CD4-positive, alpha-beta T cell treated with Interleukin-21 for 1 hour (primary cell): ENCODE data around the gene FRK.
"Not testable (repeated sequence)": the region's sequence is repeated elsewhere in the genome, so short reads cannot be mapped to it uniquely, and the experiment has no call there.

ENCODE experiments used
- DNase-seq: peaks from one replicate; pipeline ENCODE4 v3.0.0-alpha.2; 2020

The FRK gene

DNA sequence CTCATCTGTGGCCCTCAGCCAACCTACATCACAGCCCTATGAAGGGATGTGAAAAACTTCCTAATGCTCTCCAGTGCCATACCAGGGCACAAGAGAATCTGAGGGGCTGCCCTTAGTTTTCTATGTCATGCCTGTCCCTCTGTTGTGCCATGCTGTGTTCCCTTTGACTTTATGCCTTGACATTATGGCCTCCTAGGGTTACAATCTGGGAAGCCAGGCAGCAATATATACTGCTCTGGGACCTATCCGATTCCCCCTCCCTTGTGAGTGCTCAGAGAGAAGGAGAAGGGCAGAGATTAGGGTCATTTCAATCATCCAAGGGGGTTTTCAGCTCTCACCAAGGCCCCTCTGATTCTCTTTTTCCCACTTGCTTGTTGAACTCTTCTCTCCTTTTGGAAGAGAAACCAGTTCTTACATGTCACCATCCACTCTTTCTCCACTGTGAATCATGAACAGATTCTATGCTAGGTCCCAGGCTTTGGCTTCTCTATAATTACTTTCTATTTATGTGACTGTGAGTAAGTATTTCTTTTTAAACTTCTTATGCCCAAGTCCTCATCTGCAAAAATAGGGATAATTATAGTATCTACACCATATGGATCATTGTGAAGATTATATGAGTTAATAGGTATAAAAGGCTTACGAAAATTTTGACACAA, 14.2 kb upstream of the FRK start:
- DNase-seq, result no peak

DNA sequence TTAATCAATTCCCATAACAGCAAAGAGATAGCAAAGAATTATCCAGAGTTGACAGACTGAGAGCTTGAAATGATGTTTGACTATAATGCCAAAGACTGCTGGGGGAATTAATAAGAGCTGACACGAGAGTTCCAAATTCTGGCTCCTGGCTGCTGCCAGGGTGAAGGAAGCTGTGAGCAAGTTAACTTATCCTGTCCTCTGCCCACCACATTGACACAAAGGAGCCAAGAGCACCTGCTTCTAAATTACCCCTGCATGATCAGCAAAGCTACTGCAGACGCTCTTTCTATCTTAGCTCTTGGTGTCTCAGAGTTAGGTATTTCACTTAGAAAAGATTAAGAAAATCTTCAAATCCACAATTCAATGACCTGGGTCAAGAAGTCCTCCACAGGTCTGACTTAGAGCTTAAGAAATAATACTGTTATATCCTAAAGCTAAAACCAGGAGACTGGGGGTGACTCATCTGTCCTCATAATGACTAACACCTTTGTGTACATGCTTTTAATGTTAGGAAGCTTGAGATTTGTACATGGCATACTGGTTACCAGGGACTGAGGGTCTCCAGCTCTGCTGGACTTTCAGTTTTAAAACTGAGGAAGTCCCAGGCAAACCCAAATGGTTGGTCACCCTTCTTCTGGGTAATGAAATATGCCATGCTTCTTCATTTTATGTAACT, 13.2 kb upstream of the FRK start:
- no peak for DNase-seq

- no peak for DNase-seq
Observed at GRCh38 chr6:116072368-116072767, 11.7 kb upstream of the FRK start.

DNA sequence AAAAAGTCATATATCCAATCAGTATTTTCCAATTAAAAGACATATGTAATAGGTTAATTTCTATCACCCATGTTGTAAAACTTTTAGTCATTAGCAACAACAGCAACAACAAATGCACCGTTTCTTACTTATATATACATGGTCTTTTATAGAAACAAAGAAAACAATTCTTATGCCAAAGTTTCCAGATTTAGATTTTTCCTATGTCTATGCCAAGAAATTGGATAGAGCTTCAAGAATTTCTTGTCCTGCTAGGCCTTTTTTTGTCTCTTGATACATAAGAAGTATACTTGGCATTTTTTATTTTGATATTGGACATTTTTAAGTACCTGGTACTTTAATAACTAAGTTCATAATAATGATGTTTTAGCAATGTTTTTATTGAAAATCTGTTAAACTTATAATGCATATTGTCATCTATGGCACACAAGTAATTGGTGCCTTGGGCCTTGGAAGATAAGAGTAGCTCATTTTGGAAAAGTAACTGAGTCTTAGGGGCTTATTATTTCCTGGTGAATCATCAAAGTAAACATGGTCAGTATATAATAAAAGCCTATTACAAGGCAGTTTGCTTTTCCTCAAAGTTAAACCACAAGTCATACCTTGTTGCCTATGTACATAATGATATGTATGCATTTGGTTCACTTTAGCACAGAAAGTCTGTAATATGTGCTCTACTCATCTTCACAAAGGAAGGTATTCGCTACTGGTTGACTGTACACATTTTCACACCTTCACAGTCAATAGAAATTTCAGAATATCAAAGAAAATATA, 10.1 kb upstream of the FRK start:
- DNase-seq, result no peak

DNA sequence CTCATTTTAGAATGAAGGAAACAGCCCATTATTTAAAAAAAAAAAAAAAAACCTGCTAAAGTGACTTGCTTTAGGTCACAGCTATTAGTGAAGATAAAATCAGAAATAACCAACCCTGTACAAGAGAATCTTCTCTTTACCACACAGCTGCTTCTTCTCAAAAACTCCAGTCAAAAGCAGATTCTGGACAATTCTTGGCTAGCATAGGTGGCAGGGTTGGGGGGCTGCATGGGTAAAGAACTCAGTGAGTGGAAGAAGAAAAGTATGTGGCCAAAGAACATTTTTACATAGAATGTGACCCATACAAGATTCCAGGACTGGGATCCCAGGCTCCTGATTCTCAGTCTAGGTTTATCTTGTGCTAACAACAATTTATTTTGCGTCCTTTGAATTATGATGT, 9.4 kb upstream of the FRK start:
- DNase-seq, result no peak

DNA sequence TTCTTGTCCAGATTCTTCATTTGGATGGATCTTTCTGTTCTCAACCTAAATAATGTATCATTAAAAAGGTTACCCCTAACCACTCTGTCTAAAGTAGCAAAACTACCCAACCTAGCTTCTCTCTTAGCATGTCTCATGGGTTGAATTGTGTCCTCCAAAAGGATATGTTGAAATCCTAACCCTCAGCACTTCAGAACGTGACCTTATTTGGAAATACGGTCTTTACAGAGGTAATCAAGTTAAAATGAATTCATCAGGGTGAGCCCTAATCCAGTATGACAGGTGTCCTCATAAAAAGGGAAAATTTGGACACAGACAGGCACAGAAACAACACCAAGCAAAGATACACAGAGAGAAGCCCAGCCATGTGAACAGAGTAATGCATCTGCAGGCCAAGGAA, 6.1 kb upstream of the FRK start:
- DNase-seq, result no peak

DNA sequence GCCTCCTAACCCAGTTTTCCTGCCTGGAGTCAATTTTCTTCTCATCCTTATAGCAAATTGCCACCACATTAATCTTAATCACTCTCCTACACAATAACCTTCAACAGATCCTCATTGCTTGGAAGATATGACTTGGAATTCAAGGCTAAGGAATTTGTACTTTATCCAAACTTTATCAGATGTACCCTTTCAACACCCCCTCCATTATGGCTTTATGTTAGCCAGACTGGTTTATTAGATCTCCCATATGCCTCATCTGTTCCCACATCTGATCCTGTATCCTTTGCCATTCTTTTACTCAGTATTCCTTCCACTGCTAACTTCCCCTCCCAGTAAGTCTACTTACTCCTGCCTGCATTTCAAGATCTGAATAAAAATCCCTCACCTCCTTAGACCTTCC, 4.0 kb upstream of the FRK start:
- no peak for DNase-seq

- DNase-seq, result no peak
Observed at GRCh38 chr6:116062496-116062895, 1.8 kb upstream of the FRK start.

- DNase-seq, result no peak
Observed at GRCh38 chr6:116059713-116060571, 749 bp downstream of the FRK start.

- no peak for DNase-seq
Observed at GRCh38 chr6:116057766-116058165, 2.9 kb downstream of the FRK start.

GRCh38 chr6:116055513-116055912, 5.2 kb downstream of the FRK start:
- no peak for DNase-seq

DNA sequence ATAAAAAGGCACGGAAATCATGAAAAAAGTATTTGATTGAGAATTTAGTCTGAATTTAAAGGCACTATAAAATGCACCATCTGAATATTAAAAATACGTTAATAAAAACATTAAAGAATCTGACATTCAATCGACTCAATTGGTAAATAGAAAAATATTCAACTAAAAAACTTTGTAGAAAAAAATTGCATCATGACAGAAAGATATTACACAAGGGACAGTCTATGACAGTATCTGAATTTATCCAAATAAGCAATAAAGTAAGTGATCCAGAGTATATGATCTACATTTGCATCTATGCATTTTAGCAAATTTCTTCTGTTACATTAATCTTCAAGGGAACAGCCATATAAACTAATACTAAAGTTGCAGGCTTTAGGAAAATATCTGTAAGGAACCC, 9.4 kb downstream of the FRK start:
- no peak for DNase-seq

DNA sequence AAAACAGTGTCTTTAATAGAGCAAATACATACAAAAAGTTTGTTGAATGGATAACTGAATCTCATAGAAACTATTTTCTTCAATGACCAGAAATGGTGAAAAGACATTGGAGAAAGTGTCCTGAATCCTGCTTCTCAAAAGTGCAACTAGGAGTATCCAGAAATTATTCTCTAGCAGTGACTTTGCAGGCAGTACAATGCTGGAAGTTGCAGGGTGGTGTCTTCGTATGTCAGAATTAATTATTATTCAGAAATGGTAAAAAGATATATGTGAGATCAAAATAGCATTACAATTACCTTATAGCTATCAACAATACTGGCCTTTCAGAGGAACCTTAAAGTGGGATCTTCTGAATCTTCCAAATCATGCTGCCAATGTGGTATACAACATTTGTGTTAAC, 10.0 kb downstream of the FRK start:
- no peak for DNase-seq

- DNase-seq, result no peak
Observed at GRCh38 chr6:116049321-116049720, 11.4 kb downstream of the FRK start.

DNA sequence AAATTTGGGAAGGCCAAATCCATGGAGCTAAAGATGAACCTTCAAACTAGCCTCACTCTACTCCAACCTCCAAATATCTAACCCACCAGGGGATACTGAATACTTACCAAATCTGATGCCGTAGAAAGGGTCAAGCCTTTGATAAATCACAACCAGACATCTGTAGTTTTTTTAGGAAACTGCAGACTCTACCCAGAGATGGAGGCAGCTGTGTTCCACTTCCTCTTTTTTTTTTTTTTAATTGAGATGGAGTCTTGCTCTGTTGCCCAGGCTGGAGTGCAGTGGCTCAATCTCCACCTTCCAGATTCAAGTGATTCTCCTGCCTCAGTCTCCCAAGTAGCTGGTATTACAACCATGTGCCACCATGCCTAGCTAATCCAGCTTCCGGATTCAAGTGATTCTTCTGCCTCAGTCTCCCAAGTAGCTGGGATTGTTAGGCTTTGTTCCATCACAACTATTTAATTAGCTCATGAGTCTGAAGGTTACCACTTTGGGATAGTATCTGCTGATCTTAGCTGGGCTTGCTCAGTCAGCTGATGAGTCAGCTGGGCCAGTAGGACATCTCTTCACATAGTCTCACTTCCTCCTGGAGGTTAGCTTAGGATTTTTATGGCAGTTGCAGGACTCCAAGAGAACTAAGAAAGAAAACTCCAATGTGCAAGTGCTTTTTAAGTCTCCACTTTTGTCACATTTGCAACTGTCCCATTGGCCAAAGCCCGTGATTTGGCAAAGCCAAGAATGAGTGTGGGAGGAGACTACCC, 13.3 kb downstream of the FRK start:
- DNase-seq, result no peak

DNA sequence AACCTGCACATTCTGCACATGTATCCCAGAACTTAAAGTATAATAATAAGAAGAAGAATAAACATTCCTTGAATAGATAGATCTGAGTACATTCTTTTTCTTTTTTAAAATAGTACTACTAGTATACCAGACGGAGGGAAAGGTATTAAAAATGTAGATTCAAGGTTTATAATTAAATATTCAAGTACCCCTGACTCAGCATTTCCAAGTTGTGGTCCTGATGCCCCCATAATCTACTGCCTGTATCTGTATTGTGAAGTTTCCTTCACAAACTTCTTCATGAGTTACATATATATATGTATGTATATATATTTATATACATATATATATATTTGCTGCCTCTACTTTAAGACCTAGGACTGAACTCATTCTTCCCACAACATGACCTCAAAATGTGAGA, 14.0 kb downstream of the FRK start:
- DNase-seq, result no peak

DNA sequence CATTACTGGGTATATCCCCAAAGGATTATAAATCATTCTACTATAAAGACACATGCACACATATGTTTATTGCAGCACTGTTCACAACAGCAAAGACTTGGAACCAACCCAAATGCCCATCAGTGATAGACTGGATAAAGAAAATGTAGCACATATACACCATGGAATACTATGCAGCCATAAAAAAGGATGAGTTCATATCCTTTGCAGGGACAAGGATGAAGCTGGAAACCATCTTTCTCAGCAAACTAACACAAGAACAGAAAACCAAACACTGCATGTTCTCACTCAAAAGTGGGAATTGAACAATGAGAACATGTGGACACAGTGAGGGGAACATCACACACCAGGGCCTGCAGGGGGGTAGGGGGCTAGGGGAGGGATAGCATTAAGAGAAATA, 14.4 kb downstream of the FRK start:
- DNase-seq, result not testable (repeated sequence)

DNA sequence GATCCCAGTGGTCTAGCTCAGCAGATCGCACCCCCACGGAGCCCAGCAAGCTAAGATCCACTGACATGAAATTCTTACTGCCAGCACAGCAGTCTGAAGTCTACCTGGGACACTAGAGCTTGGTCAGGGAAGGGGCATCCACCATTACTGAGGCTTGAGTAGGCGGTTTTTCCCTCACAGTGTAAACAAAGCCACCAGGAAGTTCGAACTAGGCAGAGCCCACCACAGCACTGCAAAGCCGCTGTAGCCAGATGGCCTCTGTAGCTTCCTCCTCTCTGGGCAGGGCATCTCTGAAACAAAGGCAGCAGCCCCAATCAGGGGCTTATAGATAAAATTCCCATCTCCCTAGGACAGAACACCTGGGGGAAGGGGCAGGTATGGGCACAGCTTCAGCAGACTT, 18.8 kb downstream of the FRK start:
- no peak for DNase-seq

DNA sequence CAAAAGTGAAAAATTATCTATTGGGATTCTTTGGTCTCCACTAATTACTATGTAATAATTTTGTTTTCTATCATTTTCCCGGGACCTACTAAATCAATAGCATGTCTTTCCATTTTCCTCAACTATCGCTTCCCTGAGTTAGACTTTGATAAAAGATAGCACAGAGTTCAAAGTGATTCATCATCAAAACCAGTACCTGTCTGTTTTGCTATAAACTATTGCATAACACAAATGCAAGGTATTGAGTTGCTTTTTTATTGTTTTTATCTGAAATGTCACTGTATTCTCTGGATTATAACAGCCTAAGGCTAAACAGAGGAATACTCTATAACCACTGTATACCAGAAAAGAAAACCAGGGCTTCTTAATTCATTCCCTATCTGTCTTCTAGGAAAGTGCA, 19.7 kb downstream of the FRK start:
- no peak for DNase-seq

- DNase-seq, result no peak
Observed at GRCh38 chr6:116036885-116037284, 23.8 kb downstream of the FRK start.

GRCh38 chr6:116036075-116036773, 24.5 kb downstream of the FRK start:
- DNase-seq, result no peak

- DNase-seq, result no peak
Observed at GRCh38 chr6:116035616-116036015, 25.1 kb downstream of the FRK start.
